ENCODE measurements around the gene NCAPH2.

The NCAPH2 gene

DNA sequence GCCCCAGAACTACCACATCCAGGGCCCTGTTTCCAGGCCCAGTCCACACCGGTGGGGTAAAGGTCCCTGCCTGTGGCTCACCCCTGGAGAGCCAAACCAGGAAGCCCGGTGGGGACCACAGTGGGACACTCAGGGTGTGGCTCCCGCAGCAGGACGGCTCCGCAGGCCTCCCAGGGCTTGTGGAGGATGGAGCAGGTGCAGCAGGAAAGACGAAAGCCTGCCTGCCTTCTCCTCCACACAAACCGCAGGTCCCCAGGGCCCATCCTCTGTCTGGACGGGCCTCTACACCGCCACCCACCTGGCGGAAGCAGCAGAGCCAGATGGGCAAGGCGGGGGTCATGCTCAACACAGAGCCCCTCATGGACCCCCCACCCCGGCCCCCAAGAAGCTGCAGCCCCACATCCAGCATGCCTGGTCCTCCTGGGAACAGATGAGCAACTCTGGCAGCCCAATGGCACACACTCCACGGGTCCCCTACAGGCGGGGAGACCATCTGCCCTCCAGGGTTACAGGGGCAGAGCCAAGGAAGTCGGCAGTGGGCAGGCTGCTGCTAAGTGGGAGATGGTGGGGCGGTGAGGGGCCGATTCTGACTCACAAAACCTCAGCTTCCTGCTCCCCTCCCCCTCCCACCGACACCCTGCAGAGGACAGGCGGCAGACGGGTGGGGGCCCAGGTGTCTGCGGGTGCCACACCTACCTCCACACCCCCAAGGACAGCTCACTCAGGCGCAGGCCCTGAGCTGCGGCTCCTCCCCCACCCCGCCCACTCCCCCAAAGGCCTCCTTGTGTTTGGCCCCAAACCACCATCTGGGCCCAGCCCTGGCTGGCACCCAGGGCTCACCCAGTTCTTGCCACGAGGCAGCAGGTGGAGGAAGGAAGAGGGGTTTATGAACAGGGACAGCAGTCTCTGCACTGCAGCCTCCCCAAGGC lies 38.4 kb upstream of the NCAPH2 start:
- in situ Hi-C loops (cut with HindIII; ENCODE audit: low sequenced_read_pairs) = no loop called here
- H3K4me3 ChIP-seq (ENCODE audit: low read depth, low read length) = no peak overlapping the region
- DNase-seq (ENCODE audit: low read depth) = peak; percentile 8
- no peak for TF ChIP-seq CTCF (IDR thresholded peaks at IDR 0.05; ENCODE audit: low read depth, low read length, missing control alignments)

DNA sequence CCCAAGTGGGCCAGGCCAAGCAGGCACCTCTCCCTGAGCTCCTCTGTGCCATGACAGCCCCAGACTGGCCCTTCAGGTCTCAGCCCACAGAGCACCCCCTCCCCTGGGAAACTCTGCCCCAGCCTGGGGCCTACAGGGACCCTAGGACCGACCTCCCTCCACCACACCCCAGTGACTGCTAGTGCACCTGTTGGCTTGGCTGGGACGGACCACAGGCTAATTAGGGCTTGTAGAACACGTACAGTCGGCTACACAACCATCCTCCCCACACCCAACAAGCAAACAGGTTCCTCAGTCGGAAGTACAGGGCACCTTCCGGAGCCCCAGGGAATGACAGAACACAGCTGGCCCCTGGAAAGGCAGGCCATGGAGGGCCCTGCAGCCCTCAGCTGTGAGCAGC lies 37.5 kb upstream of the NCAPH2 start:
- DNase-seq (ENCODE audit: low read depth) = no peak
- in situ Hi-C loops (cut with HindIII; ENCODE audit: low sequenced_read_pairs) = no loop called here
- H3K4me3 ChIP-seq (ENCODE audit: low read depth, low read length) = no peak overlapping the region
- no peak for TF ChIP-seq CTCF (IDR thresholded peaks at IDR 0.05; ENCODE audit: low read depth, low read length, missing control alignments)

DNA sequence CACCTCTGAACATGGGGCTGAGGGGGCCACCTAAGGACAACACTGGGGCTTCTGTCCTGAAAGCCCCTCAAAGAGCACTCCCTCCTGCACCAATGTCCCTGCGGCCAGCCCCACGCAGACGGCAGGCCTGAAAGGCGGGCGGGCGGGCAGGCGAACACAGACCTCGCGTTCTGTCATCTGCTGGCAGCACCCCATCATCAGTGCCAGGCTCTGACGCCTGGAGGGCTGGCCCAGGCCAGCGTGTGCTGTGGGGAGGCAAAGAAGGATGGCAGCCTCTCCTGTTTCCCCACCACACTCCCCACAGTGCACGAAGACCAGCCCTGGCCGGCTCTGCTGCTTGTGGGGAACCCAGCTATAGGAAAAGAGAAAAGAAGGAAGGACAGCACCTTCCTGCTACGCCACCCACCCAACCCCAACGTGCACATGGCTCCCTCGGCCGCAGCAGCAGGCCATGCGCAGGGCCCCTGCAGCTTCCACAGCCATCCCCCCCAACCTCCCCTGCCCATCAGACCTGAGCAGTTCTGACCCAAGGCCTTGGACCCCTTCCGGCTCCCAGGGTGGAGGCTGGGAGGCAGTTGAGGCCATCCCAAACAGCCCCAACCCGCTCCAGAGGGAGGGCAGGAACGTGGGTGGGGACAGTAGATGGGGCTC lies 36.7 kb upstream of the NCAPH2 start:
- DNase-seq (ENCODE audit: low read depth) = no peak
- in situ Hi-C loops (cut with HindIII; ENCODE audit: low sequenced_read_pairs) = no loop called here
- no peak overlapping the region for H3K4me3 ChIP-seq (ENCODE audit: low read depth, low read length)

GRCh38 chr22:50471962-50472361 lies 36.1 kb upstream of the NCAPH2 start:
- H3K4me3 ChIP-seq (ENCODE audit: low read depth, low read length) = no peak overlapping the region
- in situ Hi-C loops (cut with HindIII; ENCODE audit: low sequenced_read_pairs) = no loop called here
- no peak for DNase-seq (ENCODE audit: low read depth)
- no peak for TF ChIP-seq CTCF (IDR thresholded peaks at IDR 0.05; ENCODE audit: low read depth, low read length, missing control alignments)

More for the DNA sequence above, 36.7 kb upstream of the NCAPH2 start:
- no peak for TF ChIP-seq CTCF (IDR thresholded peaks at IDR 0.05; ENCODE audit: low read depth, low read length, missing control alignments)

GRCh38 chr22:50473088-50473487 lies 34.9 kb upstream of the NCAPH2 start:
- in situ Hi-C loops (cut with HindIII; ENCODE audit: low sequenced_read_pairs) = no loop called here
- peak; percentile 30 for TF ChIP-seq CTCF (IDR thresholded peaks at IDR 0.05; ENCODE audit: low read depth, low read length, missing control alignments)
- no peak for DNase-seq (ENCODE audit: low read depth)
- no peak overlapping the region for H3K4me3 ChIP-seq (ENCODE audit: low read depth, low read length)

DNA sequence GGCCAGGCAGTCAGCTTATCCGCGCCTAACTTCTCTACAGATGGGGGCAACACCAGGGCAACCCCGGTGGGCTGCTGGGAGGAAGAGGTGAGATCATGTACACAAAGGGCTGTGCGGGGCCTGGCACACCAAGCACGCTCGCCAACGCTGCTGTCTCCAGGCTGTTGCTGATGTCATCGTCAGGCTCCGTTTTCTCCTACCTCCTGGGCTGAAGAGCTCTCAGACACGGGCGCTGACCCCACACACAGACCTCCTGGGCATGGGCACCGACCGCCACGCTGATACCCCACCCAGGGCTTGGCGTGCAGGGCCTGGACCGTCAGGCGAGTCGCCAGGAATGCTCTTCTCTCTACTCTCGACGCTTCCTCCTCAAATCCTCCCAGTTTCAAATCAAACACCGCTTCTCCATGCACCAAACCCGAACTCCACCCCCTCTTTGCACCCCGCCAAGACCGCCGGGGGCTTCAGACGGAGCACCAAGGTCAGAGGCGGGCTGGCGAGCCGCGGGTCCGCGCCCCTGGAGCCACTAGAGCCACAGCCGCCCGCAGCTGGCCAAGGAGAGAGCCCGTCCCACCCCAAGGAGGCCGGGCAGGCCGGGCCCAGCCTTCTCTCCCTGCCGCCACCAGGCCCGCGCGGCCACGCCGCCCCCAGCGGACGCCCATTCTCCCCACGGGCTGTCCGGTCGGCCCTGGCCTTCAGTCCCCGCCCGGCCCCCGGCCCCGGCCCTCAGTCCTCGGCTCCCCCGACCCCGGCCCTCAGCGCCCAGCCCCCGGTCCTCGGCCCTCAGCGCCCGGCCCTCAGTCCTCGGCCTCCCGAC lies 34.0 kb upstream of the NCAPH2 start:
- H3K4me3 ChIP-seq (ENCODE audit: low read depth, low read length) = peak overlapping the region; percentile 60
- in situ Hi-C loops (cut with HindIII; ENCODE audit: low sequenced_read_pairs) = no loop called here
- DNase-seq (ENCODE audit: low read depth) = peak; percentile 8
- TF ChIP-seq CTCF (IDR thresholded peaks at IDR 0.05; ENCODE audit: low read depth, low read length, missing control alignments) = no peak
